Measurements from ENCODE around the gene P2RX3.

P2RX3 gene

GRCh38 chr11:57310091-57310490, 28.1 kb upstream of the P2RX3 start:
- no peak for DNase-seq

GRCh38 chr11:57310630-57311086, 27.5 kb upstream of the P2RX3 start:
- no peak for DNase-seq

GRCh38 chr11:57311109-57311936, 26.8 kb upstream of the P2RX3 start:
- DNase-seq = peak in 1 of 2 experiments; percentile 39

GRCh38 chr11:57312511-57313021, 25.6 kb upstream of the P2RX3 start:
- no peak for DNase-seq

- DNase-seq = no peak
Observed at GRCh38 chr11:57313071-57313787, 24.9 kb upstream of the P2RX3 start.

- no peak for DNase-seq
Observed at GRCh38 chr11:57313788-57314135, 24.4 kb upstream of the P2RX3 start.

- no peak for DNase-seq
Observed at GRCh38 chr11:57314221-57314973, 23.8 kb upstream of the P2RX3 start.

- peak in 1 of 2 experiments; percentile 16 for DNase-seq
Observed at GRCh38 chr11:57315491-57315890, 22.7 kb upstream of the P2RX3 start.

- peak; percentile 46 to 55 for DNase-seq
Observed at GRCh38 chr11:57316017-57316416, 22.1 kb upstream of the P2RX3 start.

- DNase-seq = no peak
Observed at GRCh38 chr11:57318178-57318577, 20.0 kb upstream of the P2RX3 start.

- DNase-seq = no peak
Observed at GRCh38 chr11:57320067-57320718, 18.0 kb upstream of the P2RX3 start.

- DNase-seq = no peak
Observed at GRCh38 chr11:57320719-57321387, 17.3 kb upstream of the P2RX3 start.

- DNase-seq = peak; percentile 18 to 43
Observed at GRCh38 chr11:57321388-57322255, 16.5 kb upstream of the P2RX3 start.

GRCh38 chr11:57322256-57323166, 15.6 kb upstream of the P2RX3 start:
- DNase-seq = peak; percentile 31 to 36

GRCh38 chr11:57323167-57323854, 14.8 kb upstream of the P2RX3 start:
- DNase-seq = no peak

- DNase-seq = no peak
Observed at GRCh38 chr11:57323855-57324153, 14.3 kb upstream of the P2RX3 start.

GRCh38 chr11:57324154-57324885, 13.8 kb upstream of the P2RX3 start:
- no peak for DNase-seq

- peak; percentile 82 to 89 for DNase-seq
Observed at GRCh38 chr11:57324886-57325734, 13.0 kb upstream of the P2RX3 start, which contains the start of gene TNKS1BP1. Gene TNKS1BP1, minus strand, starts transcription at chr11:57324952. Its CDS starts 3,067 bp downstream, at chr11:57321885.
